CD4-positive, alpha-beta memory T cell (primary cell): Measurements from ENCODE around the gene ACSL1. TPM values are rescaled to one million over a fixed set of nuclear protein-coding genes. Genes with fewer than 3 reads are reported as not detected.

Experiments
- CTCF ChIA-PET: fragments of 350-600 bp; sonication (Branson Sonifier 250); formaldehyde crosslinking; loops from one replicate; lab custom pipeline; 2021; ENCODE audit warnings: inconsistent platforms; ENCODE audit not compliant: partially characterized antibody; lab: Charles Lee
- POLR2A ChIA-PET: fragments of 350-600 bp; sonication (Branson Sonifier 250); formaldehyde crosslinking; loops from one replicate; lab custom pipeline; 2021; ENCODE audit not compliant: partially characterized antibody; lab: Charles Lee
- DNase-seq, 5 donors: peaks; one replicate each; pipeline versions ENCODE4 v3.0.0 to v3.0.0-alpha.2; 2020 to 2022; ENCODE audit warnings: mixed read lengths in 1 of 5
- H3K27ac ChIP-seq: one replicate; pipeline ENCODE4 v1.7.0; 2013; ENCODE audit warnings: low read depth, low read length
- H3K27me3 ChIP-seq: 2 replicates; pipeline ENCODE4 v1.7.0; 2013; ENCODE audit warnings: mild to moderate bottlenecking, low read length, moderate library complexity; ENCODE audit not compliant: insufficient read depth
- H3K36me3 ChIP-seq: 2 replicates; pipeline ENCODE4 v1.7.0; 2013; ENCODE audit warnings: mild to moderate bottlenecking, low read length, moderate library complexity; ENCODE audit not compliant: insufficient read depth
- H3K4me1 ChIP-seq: 2 replicates; pipeline ENCODE4 v1.7.0; 2013; ENCODE audit warnings: mild to moderate bottlenecking, low read length, moderate library complexity; ENCODE audit not compliant: insufficient read depth
- H3K4me3 ChIP-seq, 2 donors: one replicate each; pipeline ENCODE4 v1.7.0; 2013; ENCODE audit warnings: low read length in 2 of 2, mild to moderate bottlenecking in 1 of 2
- H3K9me3 ChIP-seq, 2 donors: one replicate each; pipeline ENCODE4 v1.7.0; 2013; ENCODE audit warnings: low read length in 2 of 2, control low read depth in 1 of 2; ENCODE audit not compliant: control insufficient read depth in 1 of 2
- H3K27ac Mint-ChIP-seq, 7 donors: one replicate each; pipeline ENCODE4 v1.8.0; 2020 to 2021; ENCODE audit warnings: mixed read lengths in 7 of 7, mild to moderate bottlenecking in 6 of 7, inconsistent platforms in 3 of 7, moderate library complexity in 3 of 7
- H3K27me3 Mint-ChIP-seq, 2 donors: one replicate each; pipeline ENCODE4 v1.8.0; 2020 to 2021; ENCODE audit warnings: mixed read lengths in 2 of 2
- H3K36me3 Mint-ChIP-seq, 2 donors: one replicate each; pipeline ENCODE4 v1.8.0; 2020 to 2021; ENCODE audit warnings: mixed read lengths in 2 of 2, inconsistent platforms in 1 of 2, mild to moderate bottlenecking in 1 of 2
- H3K4me1 Mint-ChIP-seq, 4 donors: one replicate each; pipeline ENCODE4 v1.8.0; 2020 to 2021; ENCODE audit warnings: mixed read lengths in 4 of 4, mild to moderate bottlenecking in 1 of 4
- H3K4me3 Mint-ChIP-seq, 8 donors: one replicate each; pipeline ENCODE4 v1.8.0; 2020 to 2021; ENCODE audit warnings: mixed read lengths in 8 of 8, mild to moderate bottlenecking in 7 of 8, moderate library complexity in 6 of 8, inconsistent platforms in 3 of 8
- H3K9me3 Mint-ChIP-seq, 8 donors: one replicate each; pipeline ENCODE4 v1.8.0; 2020 to 2021; ENCODE audit warnings: mixed read lengths in 8 of 8, mild to moderate bottlenecking in 5 of 8, inconsistent platforms in 3 of 8, moderate library complexity in 1 of 8
- intact Hi-C: fragments of 100-400 bp; cut with micrococcal nuclease; formaldehyde crosslinking; loops from one replicate; pipeline ENCODE4 v1.15.1; 2023
- polyA plus RNA-seq, 2 donors: library from polyadenylated mRNA; unstranded; fragments of 300-500 nt; fragmentation: Illumina TruSeq; gene quantifications; one replicate each; pipeline ENCODE4 v1.2.3, GENCODE V29; 2021
- total RNA-seq, 2 experiments: library from RNA; stranded (reverse); gene quantifications; one replicate each; pipeline ENCODE4 v1.2.3, GENCODE V29; 2021

ACSL1 gene
- total and polyA plus RNA-seq, 4 experiments from 2014 or later = 4.0 to 12.9 (median 9.2) TPM

DNA sequence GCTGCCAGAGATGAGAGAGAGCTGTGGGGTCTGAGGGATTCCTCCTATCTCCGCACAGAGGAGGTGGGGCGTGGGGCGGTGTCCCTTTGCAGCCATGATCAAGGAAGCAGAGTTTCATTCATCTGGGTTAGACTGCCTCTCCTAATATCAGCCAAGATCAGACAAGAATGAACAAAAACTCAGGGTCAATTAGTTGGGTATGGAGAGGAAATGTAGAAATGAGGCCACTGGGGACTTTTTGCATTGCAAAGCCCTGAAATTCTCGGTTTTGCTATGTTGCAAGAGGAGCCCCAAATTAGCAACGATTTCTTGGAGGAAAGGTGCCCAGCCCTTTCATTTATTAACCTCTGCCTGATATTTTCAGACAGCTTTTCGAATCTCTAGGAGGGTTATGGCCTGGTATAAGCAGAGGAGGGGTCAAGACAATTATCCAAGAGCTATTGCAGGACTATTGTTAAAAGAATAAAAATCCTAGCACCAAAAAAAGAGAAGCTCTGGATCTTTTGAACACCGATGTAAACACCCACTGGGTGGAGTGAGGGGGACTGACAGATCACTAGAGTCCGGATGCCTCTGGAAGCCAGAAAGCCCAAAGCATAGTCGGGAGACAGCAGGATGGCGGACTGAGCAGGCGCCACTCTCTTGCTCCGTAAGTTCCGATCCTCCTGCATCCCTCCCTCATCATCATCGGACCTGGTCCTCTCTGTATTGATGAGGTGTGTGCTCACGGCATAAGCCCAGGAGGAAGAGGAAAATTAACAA, 34.4 kb upstream of the ACSL1 start:
- ChIA-PET CTCF (interaction anchor here (1.2 kb wide), 1 partner anchor 15 kb away, joined by 3 read pairs; no protein-coding TSS in a partner anchor), POLR2A (no interaction called here)
- Histone ChIP-seq H3K27me3 (no peaks in the 10 kb centered on the region), H3K36me3 (no peaks in the 10 kb centered on the region), H3K9me3 (no peaks in the 10 kb centered on the region), H3K4me1 (no peaks in the 10 kb centered on the region), H3K27ac (no peak overlapping the region), H3K4me3 (no peak overlapping the region)
- intact Hi-C loops = no loop called here
- Mint-ChIP-seq H3K36me3 (no peaks in the 10 kb centered on the region), H3K4me1 (no peaks in the 10 kb centered on the region), H3K9me3 (no peaks in the 10 kb centered on the region), H3K27me3 (peaks cover 18% of the 10 kb centered on the region in 2 donors), H3K4me3 (no peak overlapping the region), H3K27ac (no peak overlapping the region)
- no peak for DNase-seq

DNA sequence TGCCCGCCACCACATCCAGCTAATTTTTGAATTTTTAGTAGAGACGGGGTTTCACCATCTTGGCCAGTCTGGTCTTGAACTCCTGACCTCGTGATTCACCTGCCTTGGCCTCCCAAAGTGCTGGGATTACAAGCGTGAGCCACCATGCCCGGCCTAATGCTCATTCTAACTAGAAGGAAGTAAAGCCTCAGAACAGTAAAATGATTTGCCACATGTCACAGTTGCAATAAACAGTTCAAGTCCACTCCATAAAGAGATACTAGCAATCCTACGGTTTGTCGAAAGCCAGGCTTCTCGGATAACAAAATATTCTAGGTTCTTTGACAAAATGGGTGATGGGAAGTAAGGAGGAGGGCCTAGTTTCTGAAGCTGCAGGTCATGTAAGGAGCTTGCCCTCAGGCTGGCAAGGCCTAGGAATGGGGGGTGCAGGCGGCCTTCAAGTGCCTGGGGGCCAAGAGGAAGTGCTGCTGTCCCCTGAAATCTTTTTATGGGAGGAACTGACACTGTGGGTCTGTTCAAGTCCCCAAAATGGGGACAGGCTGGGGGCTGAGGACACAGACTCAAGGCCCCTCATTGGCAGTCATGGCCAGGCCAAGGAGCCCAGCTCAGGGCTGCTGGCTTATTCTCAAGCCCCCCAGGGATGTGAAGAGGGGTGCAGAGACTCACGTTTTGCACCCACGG, 31.8 kb upstream of the ACSL1 start:
- Mint-ChIP-seq H3K36me3 (no peaks in the 10 kb centered on the region), H3K27me3 (peaks cover 15 to 17% of the 10 kb centered on the region in 2 donors), H3K27ac (no peak overlapping the region), H3K9me3 (no peaks in the 10 kb centered on the region), H3K4me3 (no peak overlapping the region), H3K4me1 (peaks cover 0 to 5% (median 0%) of the 10 kb centered on the region in 4 donors)
- ChIA-PET CTCF (no interaction called here), POLR2A (no interaction called here)
- Histone ChIP-seq H3K4me3 (no peak overlapping the region), H3K27me3 (peaks cover 4% of the 10 kb centered on the region), H3K9me3 (no peaks in the 10 kb centered on the region), H3K27ac (no peak overlapping the region), H3K36me3 (no peaks in the 10 kb centered on the region), H3K4me1 (no peaks in the 10 kb centered on the region)
- intact Hi-C loops = no loop called here
- no peak for DNase-seq

DNA sequence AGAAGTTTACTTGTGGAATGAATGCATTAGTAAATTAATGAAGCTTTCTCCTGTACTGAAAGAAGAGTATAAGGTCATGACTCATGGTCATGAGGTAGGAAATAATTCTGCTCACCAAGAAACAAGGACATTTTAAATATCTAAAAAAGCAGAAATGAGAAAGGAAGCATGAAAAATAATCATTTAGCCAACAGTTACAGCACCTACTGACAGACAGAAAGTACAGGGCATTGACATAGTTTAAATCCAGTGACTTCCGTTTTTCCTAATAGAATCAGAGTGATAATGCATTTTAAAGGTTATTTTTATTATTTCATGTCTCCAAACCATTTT, 30.5 kb upstream of the ACSL1 start:
- Mint-ChIP-seq H3K27ac (no peak overlapping the region), H3K27me3 (peaks cover 10 to 15% of the 10 kb centered on the region in 2 donors), H3K4me3 (no peak overlapping the region), H3K4me1 (peaks cover 0 to 5% (median 0%) of the 10 kb centered on the region in 4 donors), H3K36me3 (no peaks in the 10 kb centered on the region), H3K9me3 (no peaks in the 10 kb centered on the region)
- ChIA-PET CTCF (no interaction called here), POLR2A (no interaction called here)
- peaks cover 4% of the 10 kb centered on the region for H3K27me3 ChIP-seq
- H3K27ac ChIP-seq = no peak overlapping the region
- intact Hi-C loops = no loop called here
- DNase-seq = no peak
- no peaks in the 10 kb centered on the region for H3K9me3 ChIP-seq
- no peaks in the 10 kb centered on the region for H3K4me1 ChIP-seq
- no peak overlapping the region for H3K4me3 ChIP-seq
- no peaks in the 10 kb centered on the region for H3K36me3 ChIP-seq

DNA sequence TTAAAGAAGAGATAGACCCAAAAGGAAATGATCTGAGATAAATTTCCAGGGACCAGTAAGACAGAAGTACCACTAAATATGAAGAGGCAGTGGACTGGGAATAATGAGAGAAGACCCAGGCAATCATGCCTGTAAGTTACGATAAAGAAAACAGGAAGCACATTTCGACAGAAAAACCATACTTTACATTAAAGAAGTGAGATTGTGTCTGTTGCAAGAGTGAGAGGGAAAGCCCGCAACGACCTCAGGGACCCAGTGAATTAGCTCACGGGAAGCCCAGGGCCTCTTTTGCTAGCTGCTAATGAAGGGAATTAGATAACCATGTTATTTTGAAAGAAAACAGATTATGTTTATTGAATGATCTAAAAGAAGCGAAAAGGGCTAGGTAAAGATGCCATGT, 28.9 kb upstream of the ACSL1 start:
- ChIA-PET CTCF (interaction anchor here (0.7 kb wide), 1 partner anchor 590 kb away, joined by 3 read pairs; no protein-coding TSS in a partner anchor), POLR2A (no interaction called here)
- no peaks in the 10 kb centered on the region for H3K9me3 ChIP-seq
- Mint-ChIP-seq H3K9me3 (no peaks in the 10 kb centered on the region), H3K4me1 (peaks cover 0 to 5% (median 0%) of the 10 kb centered on the region in 4 donors), H3K27me3 (peaks cover 9 to 11% of the 10 kb centered on the region in 2 donors), H3K4me3 (no peak overlapping the region), H3K27ac (no peak overlapping the region), H3K36me3 (no peaks in the 10 kb centered on the region)
- H3K27ac ChIP-seq = no peak overlapping the region
- DNase-seq = no peak
- intact Hi-C loops = no loop called here
- H3K4me3 ChIP-seq = no peak overlapping the region
- peaks cover 4% of the 10 kb centered on the region for H3K27me3 ChIP-seq
- no peaks in the 10 kb centered on the region for H3K36me3 ChIP-seq
- H3K4me1 ChIP-seq = no peaks in the 10 kb centered on the region

DNA sequence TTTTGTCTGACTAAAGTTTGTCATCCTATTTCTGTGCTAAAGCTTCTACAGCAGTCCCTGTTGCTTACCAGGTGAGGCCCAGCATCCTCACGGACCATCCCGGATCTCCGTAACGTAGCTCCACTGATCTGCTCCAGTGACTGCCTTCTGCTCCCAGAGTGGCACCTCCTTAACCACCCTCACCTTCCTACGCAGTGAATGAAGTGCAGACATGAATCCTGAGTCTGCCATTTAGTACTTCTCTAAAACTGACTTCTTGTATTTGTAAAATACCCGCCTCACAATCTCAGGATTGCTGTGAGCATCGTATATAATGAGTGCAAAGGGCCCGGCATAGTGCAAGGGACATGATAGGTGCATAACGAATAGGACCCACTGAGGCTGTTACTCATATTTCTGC, 27.7 kb upstream of the ACSL1 start:
- no peak overlapping the region for H3K27ac ChIP-seq
- ChIA-PET CTCF (no interaction called here), POLR2A (no interaction called here)
- H3K4me1 ChIP-seq = no peaks in the 10 kb centered on the region
- H3K4me3 ChIP-seq = no peak overlapping the region
- Mint-ChIP-seq H3K27ac (no peak overlapping the region), H3K27me3 (peaks cover 9 to 11% of the 10 kb centered on the region in 2 donors), H3K4me3 (no peak overlapping the region), H3K36me3 (no peaks in the 10 kb centered on the region), H3K9me3 (no peaks in the 10 kb centered on the region), H3K4me1 (peaks cover 0 to 5% (median 0%) of the 10 kb centered on the region in 4 donors)
- intact Hi-C loops = no loop called here
- H3K27me3 ChIP-seq = peaks cover 4% of the 10 kb centered on the region
- no peaks in the 10 kb centered on the region for H3K36me3 ChIP-seq
- DNase-seq = no peak
- no peaks in the 10 kb centered on the region for H3K9me3 ChIP-seq

- ChIA-PET POLR2A (no interaction called here), CTCF (no interaction called here)
- intact Hi-C loops = no loop called here
- Histone ChIP-seq H3K36me3 (no peaks in the 10 kb centered on the region), H3K27ac (no peak overlapping the region), H3K4me1 (no peaks in the 10 kb centered on the region), H3K27me3 (peaks cover 4% of the 10 kb centered on the region), H3K4me3 (no peak overlapping the region), H3K9me3 (no peaks in the 10 kb centered on the region)
- Mint-ChIP-seq H3K9me3 (no peaks in the 10 kb centered on the region), H3K27me3 (peaks cover 7 to 11% of the 10 kb centered on the region in 2 donors), H3K4me1 (peaks cover 0 to 5% (median 0%) of the 10 kb centered on the region in 4 donors), H3K27ac (no peak overlapping the region), H3K36me3 (no peaks in the 10 kb centered on the region), H3K4me3 (no peak overlapping the region)
- no peak for DNase-seq
These were observed 26.1 kb upstream of the ACSL1 start for GRCh38 chr4:184851886-184852285.

- Mint-ChIP-seq H3K36me3 (no peaks in the 10 kb centered on the region), H3K4me1 (peaks cover 0 to 5% (median 0%) of the 10 kb centered on the region in 4 donors), H3K9me3 (no peaks in the 10 kb centered on the region), H3K4me3 (no peak overlapping the region), H3K27me3 (peaks cover 6 to 14% of the 10 kb centered on the region in 2 donors), H3K27ac (no peak overlapping the region)
- CTCF ChIA-PET = no interaction called here
- no peaks in the 10 kb centered on the region for H3K4me1 ChIP-seq
- intact Hi-C loops = no loop called here
- no peak for DNase-seq
- peaks cover 4% of the 10 kb centered on the region for H3K27me3 ChIP-seq
- no peak overlapping the region for H3K4me3 ChIP-seq
- H3K36me3 ChIP-seq = no peaks in the 10 kb centered on the region
- no peaks in the 10 kb centered on the region for H3K9me3 ChIP-seq
- H3K27ac ChIP-seq = no peak overlapping the region
- POLR2A ChIA-PET = no interaction called here
These were observed 25.4 kb upstream of the ACSL1 start for GRCh38 chr4:184851200-184851541.
